Fibroblast of skin of left quadriceps (primary cell): ENCODE data around the gene PCED1A.
"Not testable (repeated sequence)": the region's sequence is repeated elsewhere in the genome, so short reads cannot be mapped to it uniquely, and the experiment has no call there.

Experiments
- DNase-seq, 2 experiments: peaks; one replicate each; pipeline ENCODE4 v3.0.0-alpha.2; 2013; ENCODE audit warnings: low read depth in 2 of 2

PCED1A gene

GRCh38 chr20:2866236-2866635 lies 25.8 kb upstream of the PCED1A start:
- no peak for DNase-seq

- DNase-seq, result no peak
Observed at GRCh38 chr20:2865630-2866029, 25.2 kb upstream of the PCED1A start.

- no peak for DNase-seq
Observed at GRCh38 chr20:2865101-2865500, 24.6 kb upstream of the PCED1A start.

- no peak for DNase-seq
Observed at GRCh38 chr20:2864626-2865025, 24.2 kb upstream of the PCED1A start.

GRCh38 chr20:2859330-2860121 lies 19.1 kb upstream of the PCED1A start:
- no peak for DNase-seq

DNA sequence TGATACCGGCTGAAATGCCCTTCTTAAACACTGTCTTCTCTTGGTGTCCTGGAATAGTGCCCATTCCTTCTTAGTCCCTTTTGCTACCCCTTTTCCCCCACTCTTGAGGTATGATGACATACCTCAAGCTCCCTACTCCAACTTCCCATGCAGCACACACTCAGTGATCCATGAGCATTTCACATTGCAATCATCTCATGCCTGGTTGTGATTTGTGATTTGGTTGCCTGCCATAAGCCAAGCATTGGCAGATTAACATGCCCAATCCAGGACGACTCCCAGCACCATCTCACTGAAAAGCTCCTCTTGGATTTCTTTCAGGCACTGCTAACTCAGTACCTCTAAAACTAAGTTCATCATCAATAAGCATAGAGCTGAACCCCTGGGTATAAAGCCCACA lies 18.1 kb upstream of the PCED1A start:
- DNase-seq, result no peak

GRCh38 chr20:2851086-2851485 lies 10.6 kb upstream of the PCED1A start:
- no peak for DNase-seq

DNA sequence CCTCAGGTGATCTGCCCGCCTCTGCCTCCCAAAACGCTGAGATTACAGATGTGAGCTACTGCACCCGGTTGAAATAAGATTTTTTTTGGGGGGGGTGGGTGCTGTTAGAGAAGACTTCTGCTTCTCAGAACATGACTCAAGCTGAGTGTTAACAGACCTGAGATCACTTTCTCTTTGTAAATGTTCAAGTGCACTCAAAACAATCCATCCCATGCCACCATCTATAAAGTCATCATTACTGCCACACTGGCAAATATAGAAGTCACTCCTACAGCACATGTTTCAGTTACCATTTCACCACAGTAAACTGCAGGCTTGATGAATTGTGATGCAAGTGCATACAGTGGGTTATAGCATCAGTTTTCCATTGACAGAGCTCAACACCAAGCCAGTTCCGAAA lies 9.1 kb upstream of the PCED1A start:
- DNase-seq, result no peak

GRCh38 chr20:2847802-2848201 lies 7.3 kb upstream of the PCED1A start:
- no peak for DNase-seq

DNA sequence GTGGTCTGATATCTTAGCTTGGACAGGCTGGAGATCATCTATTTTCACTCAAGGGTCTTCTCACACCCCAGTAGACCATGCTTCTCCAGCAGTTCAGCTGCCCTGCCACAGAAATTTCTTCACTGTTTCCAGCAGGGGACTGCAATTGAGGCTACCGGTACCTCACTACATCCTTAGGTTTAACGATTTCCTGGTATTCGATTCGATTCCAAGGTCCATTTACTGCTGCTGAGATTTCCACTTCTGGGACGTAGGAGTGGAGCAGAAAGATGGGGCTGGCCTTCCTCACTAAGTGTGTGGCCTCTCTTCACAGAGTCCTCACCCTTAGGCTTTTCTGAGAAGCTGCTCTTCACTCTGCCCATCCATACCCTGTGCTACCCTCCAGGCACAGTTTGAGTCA lies 6.2 kb upstream of the PCED1A start:
- DNase-seq, result no peak

DNA sequence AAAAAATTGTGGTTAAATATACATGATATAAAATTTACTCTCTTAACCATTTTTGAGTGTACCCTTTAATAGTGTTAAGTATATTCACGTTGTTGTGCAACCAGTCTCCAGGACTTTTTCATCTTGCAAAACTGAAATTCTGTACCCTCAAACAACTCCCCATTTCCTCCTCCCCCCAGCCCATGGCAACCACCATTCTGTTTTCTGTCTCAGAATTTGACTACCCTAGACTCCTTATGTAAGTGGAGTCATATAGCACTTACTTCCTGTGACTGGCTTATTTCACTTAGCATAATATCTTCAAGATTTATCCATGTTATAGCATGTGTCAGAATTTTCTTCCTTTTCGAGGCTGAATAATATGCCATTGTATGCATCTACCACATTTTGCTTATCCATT lies 5.2 kb upstream of the PCED1A start:
- no peak for DNase-seq

GRCh38 chr20:2840967-2841531 lies 594 bp upstream of the PCED1A start:
- DNase-seq, result peak in 1 of 2 experiments; percentile 25

GRCh38 chr20:2839732-2840137 lies 720 bp downstream of the PCED1A start:
- DNase-seq, result no peak

DNA sequence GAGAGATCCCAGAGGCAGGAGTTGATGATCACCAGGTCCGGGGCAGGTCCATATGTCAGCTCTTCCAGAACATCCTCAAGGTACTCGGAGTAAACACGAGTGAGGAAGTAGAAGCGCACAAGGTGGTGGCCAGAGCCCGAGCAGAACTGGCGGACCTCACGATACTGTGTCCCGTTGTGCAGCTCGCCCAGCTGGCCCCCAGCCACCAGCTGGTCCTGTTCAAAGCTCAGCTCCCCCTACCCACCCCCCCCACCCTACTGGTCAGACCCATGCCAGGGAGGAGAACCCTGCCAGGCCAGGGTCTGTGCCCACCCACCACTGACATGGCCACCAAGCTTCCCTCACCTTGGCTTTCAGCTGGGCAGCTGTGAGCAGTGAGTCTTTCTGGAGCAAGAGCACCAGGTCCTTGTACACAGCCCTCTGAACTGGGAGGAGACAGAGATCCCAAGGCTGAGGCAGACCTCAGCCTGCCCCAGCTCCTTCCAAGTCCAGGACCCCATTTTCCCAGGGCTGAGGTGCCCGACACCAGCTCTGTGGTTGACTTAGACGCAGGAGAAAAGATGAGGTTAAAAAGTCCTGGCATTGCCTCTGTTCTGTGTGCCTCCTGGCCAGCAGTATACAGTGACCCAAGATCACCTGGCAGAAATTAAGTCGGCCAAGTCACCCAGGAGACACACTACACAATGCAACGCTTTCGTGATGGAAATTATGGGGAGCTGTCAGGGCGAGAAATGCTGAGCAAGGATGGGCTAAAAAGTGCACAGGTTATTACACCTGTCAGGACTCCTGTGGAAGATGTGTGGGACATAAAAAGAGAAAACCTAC lies 1.4 kb downstream of the PCED1A start:
- DNase-seq, result no peak

- no peak for DNase-seq
Observed at GRCh38 chr20:2838170-2838797, 2.2 kb downstream of the PCED1A start.

GRCh38 chr20:2837221-2837960 lies 3.1 kb downstream of the PCED1A start:
- DNase-seq, result no peak

DNA sequence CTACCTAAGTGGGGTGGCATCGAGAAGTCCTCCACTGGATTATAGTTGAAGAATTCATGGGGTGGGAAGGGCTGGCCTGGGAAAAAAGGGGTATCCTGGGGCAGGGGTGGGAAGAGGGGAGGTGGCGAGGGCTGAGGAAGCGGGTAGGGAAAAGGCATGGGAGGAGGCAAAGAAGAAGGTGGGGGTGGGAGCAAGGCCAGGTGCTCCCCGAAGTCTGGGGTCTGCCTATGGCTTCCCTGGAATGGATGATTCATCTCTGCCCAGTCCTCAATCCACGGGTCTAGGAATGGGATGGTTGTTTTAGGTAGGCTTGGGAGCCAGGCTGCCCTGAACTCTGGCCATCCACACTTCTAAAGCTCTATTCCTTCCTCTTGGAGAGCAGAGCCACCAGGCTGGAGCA lies 4.4 kb downstream of the PCED1A start:
- DNase-seq, result no peak

GRCh38 chr20:2835331-2835796 lies 5.1 kb downstream of the PCED1A start:
- no peak for DNase-seq

DNA sequence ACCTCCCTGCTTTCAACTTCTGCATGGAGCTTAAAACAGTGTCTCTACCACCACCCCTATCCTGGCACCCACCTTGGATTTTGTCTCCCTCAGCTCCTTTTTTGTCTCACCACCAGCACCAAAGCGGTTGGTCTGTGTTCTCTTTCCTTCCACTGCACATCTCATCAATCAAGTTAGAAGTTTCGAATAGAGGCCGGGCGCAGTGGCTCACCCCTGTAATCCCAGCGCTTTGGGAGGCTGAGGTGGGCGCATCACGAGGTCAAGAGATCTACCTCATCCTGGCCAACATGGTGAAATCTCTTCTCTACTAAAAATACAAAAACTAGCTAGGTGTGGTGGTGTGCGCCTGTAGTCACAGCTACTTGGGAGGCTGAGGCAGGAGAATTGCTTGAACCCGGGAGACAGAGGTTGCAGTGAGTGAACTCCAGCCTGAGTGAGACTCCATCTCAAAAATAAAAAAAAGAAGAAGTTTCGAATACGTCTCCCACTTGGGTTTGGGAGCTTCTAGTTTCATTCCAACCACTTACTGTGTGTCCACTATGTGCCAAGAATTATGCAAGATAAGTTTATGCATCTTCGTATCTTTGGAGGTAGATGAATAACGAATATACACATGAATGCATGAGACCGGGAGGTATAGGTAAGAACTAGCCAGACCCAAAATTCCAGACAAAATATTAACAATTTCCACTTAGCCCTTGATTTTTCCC lies 5.9 kb downstream of the PCED1A start:
- no peak for DNase-seq

DNA sequence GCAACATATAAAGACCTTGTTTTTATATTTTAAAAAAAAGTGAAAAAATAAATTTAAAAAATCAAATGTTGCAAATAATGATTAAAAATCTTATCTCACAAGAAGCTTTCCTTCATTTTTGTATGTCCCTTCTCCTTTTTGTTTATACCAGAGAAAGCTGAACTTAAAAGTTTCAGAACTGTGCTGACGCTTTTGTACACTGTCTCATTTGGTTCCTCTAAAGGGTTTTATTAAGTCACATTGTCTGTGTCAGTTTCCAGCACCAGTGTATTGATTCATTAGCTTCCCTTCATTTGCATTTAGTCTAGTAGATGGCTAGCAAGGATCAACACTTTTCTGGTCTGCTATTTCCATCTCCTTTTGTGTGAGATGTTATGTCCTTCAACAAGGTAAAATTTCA lies 6.7 kb downstream of the PCED1A start:
- DNase-seq, result no peak

GRCh38 chr20:2831206-2831605 lies 9.2 kb downstream of the PCED1A start:
- DNase-seq, result not testable (repeated sequence)
